Heart left ventricle (tissue), 13 donors: Measurements from ENCODE around the gene DMD.

Source experiments
- POLR2A ChIP-seq, 2 donors: fragments of 450-650 bp; IDR thresholded peaks; one replicate each; pipeline ENCODE4 v1.6.1; 2017; ENCODE audit warnings: antibody characterized with exemption in 2 of 2, mild to moderate bottlenecking in 2 of 2, moderate library complexity in 2 of 2
- TF ChIP-seq, protein P1 (sequence below), 12 donors: fragments of 200-600 bp; sonication (generic) in 4 of 12; IDR thresholded peaks; one replicate each; pipeline versions ENCODE4 v1.5.0 to v1.8.0; 2018 to 2022; ENCODE audit warnings: antibody characterized with exemption in 12 of 12, mild to moderate bottlenecking in 5 of 12
- donor health status: ischemic (EF 13 %, LVEDD 7.1; RV severe dilation, severe dysfunction).
- donor health status: DM: no; HTN: yes; CAD: no.
- donor health status: DM: no; HTN: no; CAD: no.
- donor health status: ischemic (EF 25% LVEDD 6.9; RV normal size, moderate dysfunction).
- donor health status: ischemic (EF 25% LVEDD 5.7; RV mildly dilated, moderate dysfunction).
- donor health status: ischemic (EF 35%, LVEDD 5.7; RV mildly dilated, moderate dysfunction).
- donor health status: nonischemic (EF 11% LVEDD 7.7; RV severe dilation, severe dysfunction).
- donor health status: DM: yes; HTN: yes; CAD: no.
- donor health status: PGD.
- donor health status: ischemic (EF 29% LVEDD 5.4; RV normal size, mild dysfunction).
- donor health status: nonischemic (EF 23%, LVEDD 6.1; RV moderate dilation, normal function).

DNA sequence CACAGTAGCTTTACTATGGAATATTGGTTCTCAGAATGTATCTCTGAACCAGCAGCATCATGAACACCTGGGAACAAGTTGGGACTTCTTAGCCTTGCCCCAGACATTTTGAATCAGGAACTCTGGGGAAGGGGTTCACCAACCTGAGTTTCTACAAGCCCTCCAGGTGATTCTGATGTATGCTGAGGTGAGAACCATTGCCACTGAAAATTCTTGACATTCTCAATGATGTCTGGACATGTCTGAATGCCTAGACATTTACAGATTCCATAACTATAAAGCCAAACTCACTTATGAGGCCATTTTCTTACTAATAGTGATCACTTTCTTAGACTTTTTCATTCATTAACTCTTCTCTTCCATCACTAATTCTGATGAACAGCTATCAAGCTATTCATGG lies 1750.1 kb downstream of the DMD start:
- TF ChIP-seq POLR2A (IDR thresholded peaks at IDR 0.05) = no peak
- TF ChIP-seq, protein P1, sequence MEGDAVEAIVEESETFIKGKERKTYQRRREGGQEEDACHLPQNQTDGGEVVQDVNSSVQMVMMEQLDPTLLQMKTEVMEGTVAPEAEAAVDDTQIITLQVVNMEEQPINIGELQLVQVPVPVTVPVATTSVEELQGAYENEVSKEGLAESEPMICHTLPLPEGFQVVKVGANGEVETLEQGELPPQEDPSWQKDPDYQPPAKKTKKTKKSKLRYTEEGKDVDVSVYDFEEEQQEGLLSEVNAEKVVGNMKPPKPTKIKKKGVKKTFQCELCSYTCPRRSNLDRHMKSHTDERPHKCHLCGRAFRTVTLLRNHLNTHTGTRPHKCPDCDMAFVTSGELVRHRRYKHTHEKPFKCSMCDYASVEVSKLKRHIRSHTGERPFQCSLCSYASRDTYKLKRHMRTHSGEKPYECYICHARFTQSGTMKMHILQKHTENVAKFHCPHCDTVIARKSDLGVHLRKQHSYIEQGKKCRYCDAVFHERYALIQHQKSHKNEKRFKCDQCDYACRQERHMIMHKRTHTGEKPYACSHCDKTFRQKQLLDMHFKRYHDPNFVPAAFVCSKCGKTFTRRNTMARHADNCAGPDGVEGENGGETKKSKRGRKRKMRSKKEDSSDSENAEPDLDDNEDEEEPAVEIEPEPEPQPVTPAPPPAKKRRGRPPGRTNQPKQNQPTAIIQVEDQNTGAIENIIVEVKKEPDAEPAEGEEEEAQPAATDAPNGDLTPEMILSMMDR (IDR thresholded peaks at IDR 0.05) = no peak
